SW480 (cell line): ENCODE data around the gene BCAN.
"Not testable (repeated sequence)": the region's sequence is repeated elsewhere in the genome, so short reads cannot be mapped to it uniquely, and the experiment has no call there.

Experiments used
- DNase-seq: peaks from one replicate; pipeline ENCODE4 v3.0.0-alpha.2; 2016; ENCODE audit warnings: low spot score

BCAN gene

GRCh38 chr1:156618853-156619581 lies 22.9 kb upstream of the BCAN start, which contains the start of gene HAPLN2:
HAPLN2 (plus strand) TSS chr1:156619415; CDS start chr1:156623491, 4,076 bp downstream.
- no peak for DNase-seq

DNA sequence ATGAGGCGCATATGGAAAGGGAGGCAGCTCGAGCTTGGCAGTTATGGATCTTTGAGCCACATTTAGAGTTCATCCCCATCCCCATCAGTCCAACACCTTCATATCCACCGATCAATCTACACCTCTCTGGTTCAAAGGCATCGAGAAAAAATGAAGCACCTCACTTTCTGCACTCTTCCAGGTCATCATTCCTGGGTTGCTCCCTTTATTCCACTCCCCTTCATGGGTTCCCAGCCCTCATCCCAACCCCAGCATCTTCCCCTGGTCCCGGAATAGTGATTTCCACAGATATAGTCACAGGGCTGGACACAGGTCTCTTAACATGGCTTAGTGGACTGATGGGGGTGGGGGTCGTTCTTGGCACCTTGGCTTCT lies 22.3 kb upstream of the BCAN start:
- DNase-seq = no peak

DNA sequence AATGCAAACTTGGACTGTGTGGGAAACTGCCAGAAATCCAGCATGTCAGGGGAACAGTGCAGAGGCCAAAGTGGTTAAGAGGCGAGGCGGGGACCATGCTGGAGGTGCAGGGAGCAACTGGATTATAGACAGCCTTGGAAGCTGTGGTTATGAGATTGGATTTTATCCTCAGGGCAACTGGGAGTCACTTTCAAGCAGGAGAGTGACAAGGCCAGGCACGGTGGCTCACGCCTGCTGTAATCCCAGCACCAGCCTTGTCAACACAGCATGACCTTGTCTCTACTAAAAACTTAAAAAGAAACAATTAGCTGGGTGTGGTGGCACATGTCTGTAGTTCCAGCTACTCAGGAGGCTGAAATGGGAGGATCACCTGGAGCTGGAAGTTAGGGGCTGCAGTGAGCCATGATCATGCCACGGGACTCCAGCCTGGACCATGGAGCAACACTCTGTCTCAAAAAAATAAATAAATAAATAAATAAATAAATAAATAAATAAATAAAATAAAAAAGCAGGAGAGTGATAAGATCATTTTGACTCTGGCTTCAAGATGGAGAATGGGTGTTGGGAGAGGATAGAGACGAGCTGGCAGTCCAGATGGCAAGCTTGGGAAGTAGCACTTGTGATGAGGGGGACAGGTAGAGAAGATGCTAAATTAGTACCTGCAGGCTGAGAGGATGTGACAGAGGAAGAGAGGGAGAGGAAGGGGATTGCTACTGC lies 19.2 kb upstream of the BCAN start:
- no peak for DNase-seq

- DNase-seq = no peak
Measured at GRCh38 chr1:156623946-156624813, 17.7 kb upstream of the BCAN start.

- DNase-seq = no peak
Measured at GRCh38 chr1:156624814-156625435, 17.0 kb upstream of the BCAN start.

DNA sequence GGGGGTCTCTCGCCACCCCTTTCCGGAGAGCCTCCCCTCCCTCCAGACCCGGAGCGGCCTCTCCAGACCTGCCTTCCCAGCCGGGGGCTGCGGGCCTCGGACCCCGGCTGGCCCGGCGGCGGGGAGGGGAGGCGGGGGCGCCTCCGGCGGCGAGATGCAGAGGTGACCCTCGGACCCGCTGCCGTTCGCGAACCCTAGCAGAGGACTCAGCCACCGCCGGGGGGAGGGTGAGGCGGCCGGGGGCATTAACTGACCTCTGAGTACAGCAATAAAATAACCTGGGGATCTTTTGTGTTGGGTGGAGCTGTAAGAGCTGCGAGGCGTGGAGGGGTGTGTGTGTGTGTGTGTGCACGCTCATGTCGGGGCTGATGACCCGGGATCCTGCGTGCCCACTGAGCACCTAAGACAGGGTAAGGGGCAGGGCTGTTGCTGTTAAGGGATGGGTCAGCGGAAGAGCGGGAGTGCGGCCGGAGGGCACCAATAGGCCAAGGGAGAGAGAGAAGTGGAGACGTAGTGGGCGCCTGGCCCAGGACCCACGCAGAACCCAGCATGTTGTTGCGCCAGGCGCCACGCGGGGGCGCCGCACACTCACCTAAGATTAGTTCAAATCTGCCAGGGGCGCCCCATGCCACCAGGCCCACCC lies 16.4 kb upstream of the BCAN start:
- no peak for DNase-seq

DNA sequence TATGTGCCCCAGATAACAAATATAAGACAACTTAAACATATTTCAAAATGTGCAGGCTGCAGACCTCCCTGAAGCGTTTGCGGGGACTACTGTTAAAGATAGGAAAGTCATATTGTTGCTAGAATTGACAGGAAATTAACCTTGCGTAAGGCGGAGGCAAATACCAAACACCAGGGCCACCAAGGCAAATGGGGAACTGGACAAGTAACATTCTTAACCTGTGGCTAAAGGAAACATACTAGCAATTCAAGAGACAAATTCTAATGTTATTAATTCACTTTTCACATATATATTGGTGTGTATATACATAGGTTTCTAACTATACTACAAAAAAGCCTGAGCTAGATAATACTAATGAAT lies 15.9 kb upstream of the BCAN start:
- DNase-seq = no peak

GRCh38 chr1:156627313-156627880 lies 14.5 kb upstream of the BCAN start:
- DNase-seq = no peak

- DNase-seq = no peak
Measured at GRCh38 chr1:156629823-156630449, 12.0 kb upstream of the BCAN start.

DNA sequence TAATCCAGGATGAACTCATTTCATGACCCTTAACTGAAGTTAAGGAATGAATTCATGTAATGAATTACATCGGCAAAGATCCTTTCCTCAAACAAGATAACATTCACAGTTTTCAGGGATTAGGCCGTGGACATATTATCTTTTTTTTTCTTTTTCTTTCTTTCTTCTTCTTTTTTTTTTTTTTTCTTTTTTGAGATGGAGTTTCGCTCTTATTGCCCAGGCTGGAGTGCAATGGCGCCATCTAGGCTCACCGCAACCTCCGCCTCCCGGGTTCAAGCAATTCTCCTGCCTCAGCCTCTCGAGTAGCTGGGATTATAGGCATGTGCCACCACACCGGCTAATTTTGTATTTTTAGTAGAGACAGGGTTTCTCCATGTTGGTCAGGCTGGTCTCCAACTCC lies 10.8 kb upstream of the BCAN start:
- not testable (repeated sequence) for DNase-seq

- no peak for DNase-seq
Measured at GRCh38 chr1:156632355-156632754, 9.6 kb upstream of the BCAN start.

GRCh38 chr1:156638189-156638985 lies 3.5 kb upstream of the BCAN start:
- no peak for DNase-seq

GRCh38 chr1:156639601-156640101 lies 2.3 kb upstream of the BCAN start:
- peak; percentile 53 for DNase-seq

- DNase-seq = no peak
Measured at GRCh38 chr1:156640842-156641706, 843 bp upstream of the BCAN start.

GRCh38 chr1:156642265-156643048 lies 540 bp downstream of the BCAN start:
- DNase-seq = no peak

DNA sequence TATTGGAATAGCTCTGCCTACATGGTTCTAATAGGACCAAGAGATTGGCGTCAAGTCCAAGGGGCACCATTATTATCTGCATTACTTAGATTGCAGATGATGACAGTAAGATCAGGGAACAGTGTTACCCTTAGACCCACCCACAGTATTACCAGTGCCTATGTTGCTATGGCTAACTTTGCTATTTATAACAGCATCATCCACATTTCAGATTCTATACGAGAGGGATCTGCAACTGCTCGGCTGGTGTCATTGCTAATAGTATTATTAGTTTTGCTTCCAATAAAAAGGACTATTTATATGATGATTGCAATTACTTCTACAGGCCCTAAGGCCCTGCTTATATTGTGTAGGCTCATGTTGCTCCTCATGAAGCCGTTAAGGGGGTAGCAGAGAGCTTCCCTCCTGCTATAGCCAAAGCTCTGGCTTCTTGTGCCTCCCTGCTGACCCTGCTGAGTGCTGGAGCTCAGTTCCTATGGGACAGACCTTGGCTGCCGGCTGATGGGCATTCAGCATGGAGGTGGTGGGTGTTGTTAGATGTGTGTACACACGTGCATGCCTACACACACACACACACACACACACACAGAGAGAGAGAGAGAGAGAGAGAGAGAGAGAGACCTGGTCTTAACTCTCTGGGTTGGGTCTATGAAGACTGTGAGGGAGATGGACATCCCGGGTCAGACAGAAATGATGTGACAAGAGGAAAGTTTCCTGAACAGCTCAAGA lies 1.3 kb downstream of the BCAN start:
- DNase-seq = no peak

DNA sequence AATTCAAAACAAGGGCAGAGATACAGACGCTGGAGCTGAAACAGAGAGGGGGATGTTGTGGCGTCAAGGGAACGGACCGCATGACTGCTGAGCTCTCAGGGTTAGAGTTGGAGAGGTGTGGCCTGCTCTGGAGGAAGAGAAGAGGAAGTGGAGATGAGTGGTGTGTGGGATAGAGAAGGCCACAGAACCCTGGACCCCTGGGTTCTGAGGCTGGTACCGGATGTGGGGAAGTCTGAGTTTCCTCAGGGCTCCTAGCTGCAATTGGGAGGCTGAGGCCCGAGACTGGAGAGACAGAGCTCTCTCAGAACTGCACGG lies 1.8 kb downstream of the BCAN start:
- no peak for DNase-seq

- DNase-seq = no peak
Measured at GRCh38 chr1:156644146-156644545, 2.2 kb downstream of the BCAN start.
